Peyer's patch (tissue), 4 donors: ENCODE measurements around the gene BTBD17.

Experiments used
- CTCF ChIP-seq, 6 experiments: fragments of 450-650 bp in 4 of 6; fragments of 200-600 bp in 2 of 6; sonication (generic) in 1 of 6; IDR thresholded peaks; one replicate each; pipeline ENCODE4 v1.5.1; 2017 to 2019; ENCODE audit warnings: antibody characterized with exemption in 6 of 6, mild to moderate bottlenecking in 3 of 6, moderate library complexity in 1 of 6
- POLR2A ChIP-seq, 2 donors: fragments of 450-650 bp; IDR thresholded peaks; one replicate each; pipeline ENCODE4 v1.5.1; 2017; ENCODE audit warnings: antibody characterized with exemption in 2 of 2, mild to moderate bottlenecking in 2 of 2, moderate library complexity in 2 of 2

GRCh38 chr17:74354123-74354522 is 7.5 kb downstream of the BTBD17 start:
- TF ChIP-seq POLR2A (IDR thresholded peaks at IDR 0.05) = no peak
- peak in 5 of 6 experiments; percentile 18 to 66 (median 55) for TF ChIP-seq CTCF (IDR thresholded peaks at IDR 0.05)
